ELF-1 (cell line): ENCODE data around the gene SIL1.
"Not testable (repeated sequence)": the region's sequence is repeated elsewhere in the genome, so short reads cannot be mapped to it uniquely, and the experiment has no call there.

Experiments used
- DNase-seq: peaks from one replicate; pipeline ENCODE4 v3.0.0-alpha.2; 2016; ENCODE audit warnings: low read depth, low spot score

The SIL1 gene

GRCh38 chr5:138926257-138926656 is 271.9 kb downstream of the SIL1 start:
- DNase-seq, result no peak

GRCh38 chr5:138925090-138925635 is 273.0 kb downstream of the SIL1 start:
- DNase-seq, result no peak

- no peak for DNase-seq
Observed at GRCh38 chr5:138922494-138922893, 275.7 kb downstream of the SIL1 start.

GRCh38 chr5:138921362-138921761 is 276.8 kb downstream of the SIL1 start:
- not testable (repeated sequence) for DNase-seq

GRCh38 chr5:138920181-138920580 is 278.0 kb downstream of the SIL1 start:
- no peak for DNase-seq

- no peak for DNase-seq
Observed at GRCh38 chr5:138918686-138919085, 279.5 kb downstream of the SIL1 start.

GRCh38 chr5:138914338-138914737 is 283.8 kb downstream of the SIL1 start:
- DNase-seq, result no peak

- DNase-seq, result no peak
Observed at GRCh38 chr5:138913773-138914172, 284.4 kb downstream of the SIL1 start.

- no peak for DNase-seq
Observed at GRCh38 chr5:138912093-138912492, 286.1 kb downstream of the SIL1 start.

- no peak for DNase-seq
Observed at GRCh38 chr5:138911441-138911840, 286.7 kb downstream of the SIL1 start.

GRCh38 chr5:138910546-138911185 is 287.5 kb downstream of the SIL1 start:
- DNase-seq, result no peak

- no peak for DNase-seq
Observed at GRCh38 chr5:138909734-138910133, 288.4 kb downstream of the SIL1 start.

GRCh38 chr5:138905541-138905940 is 292.6 kb downstream of the SIL1 start:
- DNase-seq, result no peak

- no peak for DNase-seq
Observed at GRCh38 chr5:138903130-138903775, 294.9 kb downstream of the SIL1 start.

GRCh38 chr5:138901716-138902115 is 296.5 kb downstream of the SIL1 start:
- no peak for DNase-seq

GRCh38 chr5:138900281-138900965 is 297.7 kb downstream of the SIL1 start:
- DNase-seq, result no peak

GRCh38 chr5:138898742-138899141 is 299.4 kb downstream of the SIL1 start:
- no peak for DNase-seq

- DNase-seq, result no peak
Observed at GRCh38 chr5:138898299-138898698, 299.9 kb downstream of the SIL1 start.
